Activated B cell treated with CpG ODN at 0.5 μM for 24 hours (primary cell): ENCODE results near the gene SUPT4H1. TPM values are rescaled to one million over a fixed set of nuclear protein-coding genes. Genes with fewer than 3 reads are reported as not detected.

Source experiments
- ATAC-seq: fragments of 200-7000 bp; cut with Tn5 transposase; one replicate; pipeline ENCODE4 v1.10.0; 2021; ENCODE audit warnings: low read depth, mild to moderate bottlenecking, moderate library complexity
- CTCF ChIA-PET: fragments of 350-600 bp; sonication (Branson Sonifier 250); formaldehyde crosslinking; loops from one replicate; lab custom pipeline; 2021; ENCODE audit warnings: antibody characterized with exemption; lab: Charles Lee
- POLR2A ChIA-PET: fragments of 350-600 bp; sonication (Branson Sonifier 250); formaldehyde crosslinking; loops from one replicate; lab custom pipeline; 2021; ENCODE audit warnings: antibody characterized with exemption; lab: Charles Lee
- DNase-seq: peaks from one replicate; pipeline ENCODE4 v3.0.0; 2022
- H3K27ac Mint-ChIP-seq: one replicate; pipeline ENCODE4 v1.8.0; 2020; ENCODE audit warnings: mixed read lengths
- H3K27me3 Mint-ChIP-seq: one replicate; pipeline ENCODE4 v1.8.0; 2021; ENCODE audit warnings: mixed read lengths
- H3K36me3 Mint-ChIP-seq: one replicate; pipeline ENCODE4 v1.8.0; 2021; ENCODE audit warnings: low read depth, mixed read lengths
- H3K4me1 Mint-ChIP-seq: one replicate; pipeline ENCODE4 v1.8.0; 2021; ENCODE audit warnings: mixed read lengths
- H3K4me3 Mint-ChIP-seq: one replicate; pipeline ENCODE4 v1.8.0; 2020; ENCODE audit warnings: mild to moderate bottlenecking, mixed read lengths
- H3K9me3 Mint-ChIP-seq: one replicate; pipeline ENCODE4 v1.8.0; 2020; ENCODE audit warnings: mixed read lengths
- intact Hi-C: fragments of 100-400 bp; cut with micrococcal nuclease; formaldehyde crosslinking; loops from one replicate; pipeline ENCODE4 v1.15.1; 2024
- total RNA-seq: library from RNA; stranded (reverse); gene quantifications from 2 replicates; pipeline ENCODE4 v1.2.3, GENCODE V29; 2022
- TF ChIP-seq, protein P1 (sequence below): fragments of 200-600 bp; IDR thresholded peaks from one replicate; pipeline ENCODE4 v1.8.0; 2022; ENCODE audit warnings: antibody characterized with exemption, mild to moderate bottlenecking

Gene SUPT4H1
- total RNA-seq, 1 donor from 2014 or later: 90.2 TPM

DNA sequence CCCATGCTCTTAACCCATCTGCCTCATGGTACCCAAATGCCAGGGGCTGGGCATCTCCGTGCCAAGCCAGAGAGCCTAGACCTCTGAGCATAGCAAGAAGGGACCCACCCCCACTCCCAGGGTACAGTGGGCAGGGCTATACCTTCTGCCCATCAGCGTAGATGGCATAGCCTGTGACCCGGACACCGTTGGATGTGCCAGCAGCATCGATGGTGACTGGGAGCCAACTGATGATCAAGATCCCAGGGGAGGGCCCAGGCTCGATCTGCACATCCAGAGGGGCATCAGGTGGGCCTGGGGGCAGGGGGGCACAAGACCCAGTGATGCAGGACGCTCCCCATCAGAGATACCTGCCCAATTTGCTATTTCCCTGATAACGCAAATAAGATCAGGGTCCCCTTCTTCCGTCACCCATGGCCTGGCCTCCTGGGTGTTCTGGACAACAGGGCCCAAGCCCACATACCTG, 40.5 kb downstream of the SUPT4H1 start:
- no peak for ATAC-seq
- intact Hi-C loops: no loop called here

DNA sequence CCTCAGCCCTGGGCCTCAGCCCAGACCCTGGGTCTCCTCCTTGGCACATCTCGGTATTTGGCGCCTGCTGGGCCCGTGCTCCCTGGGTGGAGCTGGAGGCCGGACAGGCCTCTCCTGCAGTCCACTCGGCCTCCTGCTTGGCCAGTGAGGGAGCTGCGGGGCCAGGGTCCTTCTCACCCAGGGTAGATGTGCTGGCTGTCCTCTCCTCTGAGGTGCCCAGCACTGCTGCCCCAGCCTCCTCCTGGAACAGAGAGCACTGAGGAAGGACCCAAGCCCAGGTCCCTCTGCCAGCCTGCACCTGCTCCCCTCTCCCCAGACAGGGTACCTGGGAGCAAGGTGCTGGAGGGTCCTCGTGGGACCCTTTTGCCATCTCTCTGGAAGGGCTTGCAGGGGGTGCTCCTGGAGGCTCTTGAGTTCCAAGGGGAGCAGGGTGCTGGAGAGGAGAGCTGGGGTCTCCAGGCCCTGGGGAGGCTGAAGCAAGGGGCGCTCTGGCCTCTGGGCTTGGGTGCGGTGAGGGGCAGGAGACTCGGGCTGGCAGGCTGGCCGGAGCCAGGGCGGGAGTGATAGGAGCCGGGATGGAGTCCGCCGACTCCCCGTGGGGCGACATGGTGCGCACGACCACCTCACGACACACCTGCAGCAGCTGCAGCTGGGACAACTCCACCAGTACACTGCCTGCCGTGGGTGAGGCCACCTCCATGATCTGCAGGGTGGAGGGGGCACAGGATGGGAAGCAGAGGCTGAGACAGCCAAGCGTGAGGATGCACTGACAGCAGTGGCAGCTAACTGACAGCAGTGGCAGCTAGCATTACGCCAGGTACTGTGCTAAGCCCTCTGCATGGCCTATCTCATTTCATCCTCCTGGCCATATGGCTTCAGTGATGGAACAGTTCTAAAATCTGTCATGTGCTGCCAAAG, 41.2 kb downstream of the SUPT4H1 start:
- no peaks in the 10 kb centered on the region for H3K4me1 Mint-ChIP-seq
- no peak overlapping the region for H3K4me3 Mint-ChIP-seq
- no peak overlapping the region for H3K27ac Mint-ChIP-seq
- no peaks in the 10 kb centered on the region for H3K27me3 Mint-ChIP-seq
- no peaks in the 10 kb centered on the region for H3K9me3 Mint-ChIP-seq
- TF ChIP-seq, protein P1, sequence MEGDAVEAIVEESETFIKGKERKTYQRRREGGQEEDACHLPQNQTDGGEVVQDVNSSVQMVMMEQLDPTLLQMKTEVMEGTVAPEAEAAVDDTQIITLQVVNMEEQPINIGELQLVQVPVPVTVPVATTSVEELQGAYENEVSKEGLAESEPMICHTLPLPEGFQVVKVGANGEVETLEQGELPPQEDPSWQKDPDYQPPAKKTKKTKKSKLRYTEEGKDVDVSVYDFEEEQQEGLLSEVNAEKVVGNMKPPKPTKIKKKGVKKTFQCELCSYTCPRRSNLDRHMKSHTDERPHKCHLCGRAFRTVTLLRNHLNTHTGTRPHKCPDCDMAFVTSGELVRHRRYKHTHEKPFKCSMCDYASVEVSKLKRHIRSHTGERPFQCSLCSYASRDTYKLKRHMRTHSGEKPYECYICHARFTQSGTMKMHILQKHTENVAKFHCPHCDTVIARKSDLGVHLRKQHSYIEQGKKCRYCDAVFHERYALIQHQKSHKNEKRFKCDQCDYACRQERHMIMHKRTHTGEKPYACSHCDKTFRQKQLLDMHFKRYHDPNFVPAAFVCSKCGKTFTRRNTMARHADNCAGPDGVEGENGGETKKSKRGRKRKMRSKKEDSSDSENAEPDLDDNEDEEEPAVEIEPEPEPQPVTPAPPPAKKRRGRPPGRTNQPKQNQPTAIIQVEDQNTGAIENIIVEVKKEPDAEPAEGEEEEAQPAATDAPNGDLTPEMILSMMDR: no peak
- ATAC-seq (no peak), DNase-seq (no peak)
- ChIA-PET POLR2A (interaction anchor here (27.9 kb wide), 1 partner anchor 28 kb away, joined by 3007 read pairs; no protein-coding TSS in a partner anchor), CTCF (no interaction called here)
- H3K36me3 Mint-ChIP-seq: no peaks in the 10 kb centered on the region
- intact Hi-C loops: no loop called here

More for the DNA sequence above, 40.5 kb downstream of the SUPT4H1 start:
- H3K27me3 Mint-ChIP-seq: no peaks in the 10 kb centered on the region
- no peak overlapping the region for H3K4me3 Mint-ChIP-seq
- no peak for DNase-seq
- no peaks in the 10 kb centered on the region for H3K36me3 Mint-ChIP-seq
- no peak overlapping the region for H3K27ac Mint-ChIP-seq
- no peaks in the 10 kb centered on the region for H3K9me3 Mint-ChIP-seq
- POLR2A ChIA-PET: interaction anchor here (27.9 kb wide), 1 partner anchor 28 kb away, joined by 3007 read pairs; no protein-coding TSS in a partner anchor
- H3K4me1 Mint-ChIP-seq: no peaks in the 10 kb centered on the region
- TF ChIP-seq, protein P1: no peak
- CTCF ChIA-PET: no interaction called here

DNA sequence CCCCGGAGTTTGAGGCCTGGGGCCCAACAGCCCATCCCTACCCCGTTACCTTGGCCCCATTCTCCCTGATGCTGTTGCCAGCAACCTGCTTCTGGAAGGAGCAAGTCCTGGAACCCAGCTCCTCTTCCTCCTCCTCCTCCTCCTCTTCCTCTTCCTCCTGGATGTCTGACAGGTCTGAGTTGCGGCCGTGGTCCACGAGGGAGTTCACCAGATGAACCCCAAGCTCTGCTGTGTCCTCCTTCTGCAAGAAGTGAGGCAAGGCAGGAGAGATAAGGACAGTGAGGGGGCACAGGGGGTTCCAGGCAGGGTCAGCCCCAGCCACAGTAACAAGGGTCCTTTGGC, 42.1 kb downstream of the SUPT4H1 start:
- CTCF ChIA-PET: no interaction called here
- no peak overlapping the region for H3K4me3 Mint-ChIP-seq
- POLR2A ChIA-PET: interaction anchor here (1.5 kb wide), 1 partner anchor 42 kb away, joined by 4 read pairs; the partner anchor contains the start of gene SUPT4H1
- no peaks in the 10 kb centered on the region for H3K9me3 Mint-ChIP-seq
- no peak overlapping the region for H3K27ac Mint-ChIP-seq
- TF ChIP-seq, protein P1: no peak
- ATAC-seq: no peak
- DNase-seq: no peak
- H3K36me3 Mint-ChIP-seq: no peaks in the 10 kb centered on the region
- no peaks in the 10 kb centered on the region for H3K4me1 Mint-ChIP-seq
- intact Hi-C loops: no loop called here
- H3K27me3 Mint-ChIP-seq: no peaks in the 10 kb centered on the region

DNA sequence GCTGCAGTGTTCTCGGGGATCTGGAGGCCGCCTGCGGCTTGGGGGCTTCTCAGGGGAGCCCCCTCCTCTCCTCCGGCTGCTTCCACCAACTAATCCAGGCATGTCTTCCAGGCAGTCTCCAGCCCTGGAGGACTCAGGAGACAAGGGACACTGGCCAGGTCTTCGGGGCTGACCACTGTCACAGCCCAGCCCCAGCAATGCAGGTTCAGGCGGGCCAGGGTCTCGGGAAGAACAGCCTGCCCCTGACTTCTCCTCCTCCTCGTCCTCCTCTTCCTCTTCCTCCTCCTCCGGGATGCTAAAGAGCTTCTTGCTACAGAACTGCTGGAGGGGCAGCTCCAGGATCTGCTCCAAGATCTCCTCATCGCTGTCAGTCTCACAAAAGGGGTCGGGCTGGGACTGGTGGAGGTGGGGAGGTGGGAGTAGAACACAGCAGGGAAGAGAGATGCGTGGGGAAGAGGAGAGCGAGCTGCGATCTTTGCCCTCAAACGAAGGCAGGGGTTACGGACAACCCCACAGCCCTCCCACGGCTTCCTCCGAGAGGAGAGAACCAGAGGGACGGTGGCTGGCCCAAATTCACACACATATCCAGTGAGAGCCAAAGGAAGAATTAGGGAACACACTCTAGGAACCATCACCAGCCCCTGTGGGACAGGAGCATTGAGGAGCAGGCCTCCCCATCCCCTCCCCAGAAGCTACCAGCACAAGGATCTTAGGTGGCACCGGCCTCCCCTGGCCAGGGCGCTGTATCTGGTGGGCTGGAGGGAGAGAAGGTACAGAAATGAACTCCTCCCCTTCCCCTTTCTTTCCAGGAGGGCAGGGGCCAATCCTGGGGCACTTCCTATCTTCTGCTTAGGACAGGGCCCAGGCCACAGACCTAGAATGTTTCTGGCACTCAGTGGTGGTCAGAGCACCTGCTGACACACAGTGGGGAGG, 42.8 kb downstream of the SUPT4H1 start:
- no peaks in the 10 kb centered on the region for H3K36me3 Mint-ChIP-seq
- TF ChIP-seq, protein P1: no peak
- no peaks in the 10 kb centered on the region for H3K27me3 Mint-ChIP-seq
- ChIA-PET CTCF (no interaction called here), POLR2A (interaction anchor here (1.5 kb wide), 1 partner anchor 43 kb away, joined by 4 read pairs; the partner anchor contains the start of gene SUPT4H1)
- peaks cover under 1% of the 10 kb centered on the region for H3K4me1 Mint-ChIP-seq
- no peak overlapping the region for H3K4me3 Mint-ChIP-seq
- ATAC-seq (no peak), DNase-seq (no peak)
- no peak overlapping the region for H3K27ac Mint-ChIP-seq
- H3K9me3 Mint-ChIP-seq: no peaks in the 10 kb centered on the region
- intact Hi-C loops: no loop called here
